GM19328 (cell line): ENCODE measurements around the gene RSPO1.
"Not testable (repeated sequence)": the region's sequence is repeated elsewhere in the genome, so short reads cannot be mapped to it uniquely, and the experiment has no call there.

ENCODE experiments used
- ATAC-seq: cut with Tn5 transposase; IDR thresholded peaks from one replicate; pipeline ENCODE4 v1.9.1; 2021; ENCODE audit warnings: mild to moderate bottlenecking, moderate library complexity; ENCODE audit not compliant: unreplicated experiment

Gene RSPO1

DNA sequence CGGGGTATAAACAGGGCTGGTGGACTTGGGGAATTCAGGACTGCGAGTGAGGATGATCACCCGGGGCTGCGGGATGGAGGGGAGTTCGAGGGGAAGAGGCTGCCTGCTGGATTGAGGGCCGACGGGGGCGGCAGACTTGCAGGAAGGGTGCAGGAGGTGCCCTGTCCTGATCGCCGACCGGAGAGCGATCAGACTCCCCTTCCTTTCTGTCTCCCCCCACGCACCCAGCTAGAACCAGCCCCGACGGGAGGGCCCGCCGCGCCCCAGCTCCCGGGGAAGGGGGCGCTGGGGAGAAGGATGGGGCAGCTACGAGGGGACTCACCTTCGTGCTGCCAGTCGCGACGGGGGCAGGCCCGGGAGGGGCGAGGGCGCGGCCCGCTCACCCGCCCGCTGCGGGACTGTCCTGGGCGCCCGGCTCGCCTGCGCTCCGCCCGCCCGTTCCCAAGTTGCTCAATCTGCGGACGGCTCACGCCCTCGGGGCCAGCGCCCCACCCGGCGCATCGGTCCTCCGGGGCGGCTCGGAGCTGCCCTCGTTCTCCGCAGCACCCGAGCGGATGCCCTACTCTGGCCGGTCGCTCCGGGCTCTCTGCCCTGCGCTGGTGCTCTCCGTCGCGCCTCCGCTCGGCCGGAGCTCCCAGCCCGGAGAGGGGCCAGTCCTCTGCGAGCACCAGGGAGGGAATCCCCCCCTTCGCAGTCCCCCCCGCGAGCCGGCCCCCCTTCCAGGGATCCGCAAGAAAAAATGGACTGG, at the start of gene RSPO1:
Gene RSPO1, minus strand, starts transcription at position 649 of the 748 bp plus-strand sequence. CDS start 5,231 bp downstream, outside the sequence.
- no peak for ATAC-seq

DNA sequence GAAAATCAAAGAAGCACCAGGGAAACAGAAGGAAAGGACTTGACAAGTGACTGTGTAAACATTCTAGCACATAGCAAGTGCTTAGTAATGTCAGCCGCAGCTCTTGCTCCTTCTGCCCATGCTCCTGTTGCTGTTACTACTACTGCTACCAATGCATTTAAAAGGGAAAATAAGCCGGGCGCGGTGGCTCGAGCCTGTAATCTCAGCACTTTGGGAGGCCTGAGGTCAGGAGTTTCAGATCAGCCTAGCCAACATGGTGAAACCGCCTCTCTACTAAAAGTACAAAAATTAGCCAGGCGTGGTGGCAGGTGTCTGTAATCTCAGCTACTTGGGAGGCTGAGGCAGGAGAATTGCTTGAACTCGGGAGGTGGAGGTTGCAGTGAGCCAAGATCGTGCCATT, 49.5 kb upstream of the RSPO1 start:
- not testable (repeated sequence) for ATAC-seq

- no peak for ATAC-seq
These were observed 47.8 kb upstream of the RSPO1 start for GRCh38 chr1:37682334-37682987.

- ATAC-seq = no peak
These were observed 46.2 kb upstream of the RSPO1 start for GRCh38 chr1:37680933-37681332.

- no peak for ATAC-seq
These were observed 43.1 kb upstream of the RSPO1 start for GRCh38 chr1:37677808-37678207.

GRCh38 chr1:37677143-37677439, 42.4 kb upstream of the RSPO1 start:
- ATAC-seq = no peak

- no peak for ATAC-seq
These were observed 41.8 kb upstream of the RSPO1 start for GRCh38 chr1:37676281-37677142.

- no peak for ATAC-seq
These were observed 39.2 kb upstream of the RSPO1 start for GRCh38 chr1:37673920-37674319.

GRCh38 chr1:37672136-37672870, 37.6 kb upstream of the RSPO1 start:
- ATAC-seq = no peak

DNA sequence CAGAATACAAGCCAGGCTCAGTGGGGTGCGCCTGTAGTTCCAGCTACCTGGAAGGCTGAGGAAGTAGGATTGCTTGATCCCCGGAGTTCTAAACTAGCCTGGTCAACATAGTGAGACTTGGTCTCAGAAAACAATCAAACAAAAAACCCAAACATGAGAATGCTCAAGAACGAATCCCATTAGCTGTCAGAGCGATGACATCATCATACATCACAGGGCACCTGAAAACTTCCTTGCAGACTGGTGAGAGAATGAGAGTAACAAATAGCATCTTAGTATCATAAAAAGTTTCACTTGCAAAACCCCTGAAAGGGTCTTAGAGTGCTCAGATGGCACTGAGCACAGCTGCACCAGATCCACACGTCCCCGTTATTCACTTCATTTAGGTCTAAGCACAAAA, 36.6 kb upstream of the RSPO1 start:
- ATAC-seq = no peak

DNA sequence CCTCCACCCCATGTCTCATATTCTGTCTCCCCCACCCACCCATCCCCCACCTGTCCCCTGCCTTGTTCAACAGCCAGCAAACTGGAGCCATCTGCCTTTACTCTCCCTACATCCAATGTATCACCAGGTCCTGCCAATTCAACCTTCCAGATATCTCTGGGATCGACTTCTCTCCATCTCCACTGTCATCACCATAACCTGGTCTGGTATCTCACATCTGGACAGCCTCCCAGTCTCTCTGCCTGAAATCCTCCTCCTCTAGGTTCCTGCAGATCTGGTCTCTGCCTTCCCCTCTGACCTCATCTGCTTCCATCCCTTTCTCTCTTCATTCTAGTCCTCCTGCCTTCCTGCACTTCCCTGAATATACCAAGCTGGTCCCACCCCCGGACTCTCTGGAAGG, 35.4 kb upstream of the RSPO1 start:
- ATAC-seq = no peak

DNA sequence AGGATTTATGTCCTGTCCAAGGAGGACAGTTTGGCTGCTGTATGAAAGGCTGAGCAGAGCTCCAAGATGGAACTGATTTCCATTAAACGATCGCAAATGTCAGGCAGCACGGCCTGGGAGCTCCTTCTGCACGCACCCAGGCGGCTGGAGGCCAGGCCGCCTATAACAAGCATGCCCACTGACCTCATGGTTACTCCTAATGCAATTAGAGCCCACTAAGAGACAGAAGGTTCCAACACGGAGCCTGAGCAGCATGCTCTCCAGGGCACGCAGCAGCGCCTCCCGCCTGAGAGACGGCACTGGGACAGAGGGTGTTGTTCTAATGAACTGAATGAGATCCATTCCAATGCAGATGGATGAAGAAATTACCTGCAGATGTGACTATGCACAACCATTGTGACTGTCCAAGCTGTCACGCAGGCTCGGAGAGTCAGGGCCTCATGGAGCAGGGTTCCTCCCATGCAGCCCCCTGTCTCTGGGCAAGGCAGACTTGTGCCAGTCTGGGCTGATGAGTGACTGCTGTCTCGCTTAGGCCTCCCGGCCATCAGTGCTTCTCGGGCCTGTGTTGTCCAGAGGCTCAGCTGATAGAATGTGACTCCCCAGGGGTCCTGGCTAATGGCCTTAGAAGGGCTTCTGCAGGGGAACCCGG, 32.5 kb upstream of the RSPO1 start:
- no peak for ATAC-seq

DNA sequence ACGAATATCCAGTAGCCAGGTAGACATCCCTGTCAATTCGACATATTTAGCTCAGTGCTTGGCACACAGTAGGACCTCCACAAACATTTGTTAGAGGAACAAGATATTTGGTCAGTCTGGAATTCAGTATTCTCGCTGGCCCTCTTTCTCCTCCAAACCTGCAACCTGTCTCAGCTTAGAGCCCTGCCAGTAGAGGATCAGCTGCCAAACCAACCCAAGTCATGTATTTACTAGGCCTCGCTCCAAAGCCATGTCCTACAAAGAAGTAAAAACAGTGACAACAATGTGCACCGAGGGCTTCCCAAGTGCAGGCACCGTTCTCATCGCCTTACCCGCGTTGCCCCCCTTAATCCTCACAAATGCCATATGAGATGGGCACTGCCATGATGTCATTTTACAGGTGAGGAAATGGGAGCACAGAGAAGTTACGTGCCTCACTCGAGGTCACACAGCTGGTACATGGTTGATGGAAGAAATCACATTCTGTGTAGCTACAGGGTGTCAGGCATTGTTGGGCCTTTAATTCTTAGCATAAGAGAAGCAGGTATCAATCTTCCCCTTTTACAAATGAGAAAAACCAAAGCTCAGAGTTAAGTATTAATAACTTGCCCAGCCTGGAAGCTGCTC, 31.7 kb upstream of the RSPO1 start:
- ATAC-seq = no peak

DNA sequence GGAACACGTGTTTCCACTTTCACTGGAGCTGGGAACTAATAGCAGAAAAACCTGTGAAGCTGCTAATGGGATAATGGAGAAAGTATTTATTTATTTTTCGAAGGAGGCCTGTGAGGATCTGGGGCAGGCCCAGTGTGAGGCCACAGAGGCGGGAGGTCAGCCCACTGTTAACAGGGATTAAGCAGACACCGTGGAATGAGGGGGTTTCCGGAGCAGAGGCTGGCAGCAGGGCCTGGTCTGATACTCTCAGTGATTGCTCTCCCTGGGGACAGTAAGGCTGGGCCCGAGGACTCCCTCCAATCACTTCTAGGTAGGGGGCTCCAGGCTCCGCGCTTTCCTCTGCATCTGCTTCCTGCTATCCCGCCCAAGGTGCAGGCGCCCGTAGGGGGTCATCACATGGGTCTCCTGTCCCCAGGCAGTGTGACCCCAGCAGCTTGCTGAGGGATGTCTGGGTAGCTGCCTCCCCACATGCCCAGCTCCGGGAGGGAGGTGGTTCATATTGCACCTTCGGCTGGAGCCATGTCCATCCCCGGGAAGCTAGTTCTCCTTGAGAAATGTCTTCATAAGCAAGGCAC, 28.8 kb upstream of the RSPO1 start:
- no peak for ATAC-seq

GRCh38 chr1:37662031-37662755, 27.5 kb upstream of the RSPO1 start:
- ATAC-seq = no peak

- ATAC-seq = no peak
These were observed 26.7 kb upstream of the RSPO1 start for GRCh38 chr1:37661401-37661800.

- ATAC-seq = no peak
These were observed 26.0 kb upstream of the RSPO1 start for GRCh38 chr1:37660664-37661063.

DNA sequence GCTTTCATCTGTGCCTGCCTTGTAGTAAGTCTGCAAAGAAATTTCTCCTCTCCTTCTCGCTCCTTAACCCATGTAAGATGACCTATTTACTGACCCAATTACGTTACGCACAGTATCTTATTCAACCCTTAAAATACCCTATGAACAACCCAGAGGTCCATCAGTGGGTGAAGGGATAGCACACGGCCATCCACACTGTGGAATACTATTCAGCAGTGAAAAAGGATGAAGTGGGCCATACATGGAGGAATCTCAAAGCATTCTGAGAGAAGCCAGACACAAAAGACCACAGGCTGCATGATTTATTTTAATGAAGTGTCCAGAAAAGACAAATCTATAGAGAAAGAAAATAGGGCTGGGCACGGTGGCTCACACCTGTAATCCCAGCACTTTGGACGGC, 23.8 kb upstream of the RSPO1 start:
- ATAC-seq = no peak
